HG03469 (cell line): Measurements from ENCODE around the gene ADGRA1.
"Not testable (repeated sequence)": the region's sequence is repeated elsewhere in the genome, so short reads cannot be mapped to it uniquely, and the experiment has no call there.

Experiments used
- ATAC-seq: cut with Tn5 transposase; IDR thresholded peaks from one replicate; pipeline ENCODE4 v1.9.1; 2021; ENCODE audit warnings: mild to moderate bottlenecking, moderate library complexity, moderate number of reproducible peaks; ENCODE audit not compliant: unreplicated experiment

ADGRA1 gene

DNA sequence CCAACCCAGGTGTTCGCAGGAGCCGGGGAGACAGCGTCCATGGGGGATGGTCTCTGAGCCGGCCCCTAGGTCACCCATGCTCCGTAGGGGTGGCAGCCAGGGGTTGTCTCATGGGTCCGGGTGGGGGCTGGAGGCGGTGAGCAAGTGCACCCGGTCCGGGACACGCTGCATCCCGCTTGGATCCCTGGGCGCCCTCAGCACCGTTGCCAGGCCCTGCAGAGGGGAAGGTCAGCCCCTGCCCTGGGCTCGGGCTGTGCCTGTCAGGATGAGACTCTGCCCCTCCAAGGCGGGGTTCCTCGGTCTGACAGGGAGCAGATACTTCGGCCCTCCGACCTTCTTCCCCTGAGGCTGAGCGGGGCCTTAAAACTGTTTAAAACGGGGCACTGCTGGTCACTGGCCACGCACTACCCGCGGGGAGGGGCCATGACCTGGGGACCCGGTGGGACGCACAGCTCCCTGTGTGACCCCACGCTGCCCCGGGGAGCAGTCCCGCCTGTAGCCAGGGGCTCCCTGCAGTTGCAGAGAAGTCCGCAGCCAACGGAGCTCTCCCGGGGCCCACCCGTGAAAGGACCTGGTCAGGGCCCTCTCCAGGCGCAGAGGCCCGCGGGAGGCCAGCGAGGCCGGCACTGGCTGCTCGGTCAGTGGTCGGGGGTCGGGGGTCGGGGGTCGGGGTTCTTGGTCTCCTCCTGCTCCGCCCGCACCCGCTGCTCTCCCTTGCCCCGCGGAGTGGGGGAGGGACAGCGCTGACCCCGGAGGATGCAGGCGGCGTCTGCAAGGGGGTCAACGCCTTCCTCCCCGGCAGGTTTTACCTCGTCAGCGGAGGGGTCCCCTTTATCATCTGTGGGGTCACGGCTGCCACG, 38.9 kb downstream of the ADGRA1 start:
- ATAC-seq, result no peak

- no peak for ATAC-seq
These were observed 39.8 kb downstream of the ADGRA1 start for GRCh38 chr10:133127291-133128125.

DNA sequence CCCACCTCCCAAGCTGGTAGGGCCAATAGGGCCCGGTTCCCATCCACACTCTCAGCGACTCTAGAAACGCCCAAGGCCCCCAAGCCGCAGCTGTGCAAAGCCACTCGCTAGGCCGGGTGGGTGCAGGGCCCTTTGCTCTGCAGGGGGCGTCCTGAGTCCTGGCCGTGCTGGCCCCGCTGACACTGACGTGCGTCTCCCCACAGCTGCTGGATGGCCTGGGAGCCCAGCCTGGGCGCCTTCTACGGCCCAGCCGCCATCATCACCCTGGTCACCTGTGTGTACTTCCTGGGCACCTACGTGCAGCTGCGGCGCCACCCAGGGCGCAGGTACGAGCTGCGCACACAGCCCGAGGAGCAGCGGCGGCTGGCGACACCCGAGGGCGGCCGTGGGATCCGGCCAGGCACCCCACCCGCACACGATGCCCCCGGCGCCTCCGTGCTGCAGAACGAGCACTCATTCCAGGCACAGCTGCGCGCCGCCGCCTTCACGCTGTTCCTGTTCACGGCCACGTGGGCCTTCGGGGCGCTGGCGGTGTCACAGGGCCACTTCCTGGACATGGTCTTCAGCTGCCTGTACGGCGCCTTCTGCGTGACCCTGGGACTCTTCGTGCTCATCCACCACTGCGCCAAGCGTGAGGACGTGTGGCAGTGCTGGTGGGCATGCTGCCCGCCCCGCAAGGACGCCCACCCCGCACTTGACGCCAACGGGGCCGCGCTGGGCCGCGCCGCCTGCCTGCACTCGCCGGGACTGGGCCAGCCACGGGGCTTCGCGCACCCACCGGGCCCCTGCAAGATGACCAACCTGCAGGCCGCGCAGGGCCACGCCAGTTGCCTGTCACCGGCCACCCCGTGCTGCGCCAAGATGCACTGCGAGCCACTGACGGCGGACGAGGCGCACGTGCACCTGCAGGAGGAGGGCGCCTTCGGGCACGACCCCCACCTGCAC, 40.7 kb downstream of the ADGRA1 start:
- ATAC-seq, result no peak

DNA sequence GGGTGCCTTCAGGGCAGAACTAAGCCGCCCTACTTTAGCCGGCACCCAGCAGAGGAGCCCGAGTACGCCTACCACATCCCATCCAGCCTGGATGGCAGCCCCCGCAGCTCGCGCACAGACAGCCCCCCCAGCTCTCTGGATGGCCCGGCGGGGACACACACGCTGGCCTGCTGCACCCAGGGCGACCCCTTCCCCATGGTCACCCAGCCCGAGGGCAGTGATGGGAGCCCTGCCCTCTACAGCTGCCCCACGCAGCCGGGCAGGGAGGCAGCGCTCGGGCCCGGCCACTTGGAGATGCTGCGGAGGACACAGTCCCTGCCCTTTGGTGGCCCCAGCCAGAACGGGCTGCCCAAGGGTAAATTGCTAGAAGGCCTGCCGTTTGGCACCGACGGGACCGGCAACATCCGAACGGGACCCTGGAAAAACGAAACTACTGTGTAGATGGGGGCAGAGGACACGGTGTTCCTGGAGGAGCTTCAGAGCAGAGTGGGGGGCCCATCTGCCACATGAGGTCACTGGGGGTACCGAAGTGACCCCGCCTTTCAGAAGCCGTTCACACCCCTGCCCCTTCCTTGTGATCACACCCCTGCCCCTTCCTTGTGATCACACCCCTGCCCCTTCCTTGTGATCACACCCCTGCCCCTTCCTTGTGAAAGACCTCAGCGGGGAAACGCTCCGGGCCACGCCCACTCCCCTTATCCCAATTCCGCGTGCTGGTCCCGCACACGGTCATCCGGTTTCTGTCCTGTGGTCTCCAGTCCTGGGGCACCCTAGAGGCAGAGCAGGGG, 41.5 kb downstream of the ADGRA1 start:
- ATAC-seq, result no peak

- ATAC-seq, result no peak
These were observed 42.3 kb downstream of the ADGRA1 start for GRCh38 chr10:133129859-133130495.

DNA sequence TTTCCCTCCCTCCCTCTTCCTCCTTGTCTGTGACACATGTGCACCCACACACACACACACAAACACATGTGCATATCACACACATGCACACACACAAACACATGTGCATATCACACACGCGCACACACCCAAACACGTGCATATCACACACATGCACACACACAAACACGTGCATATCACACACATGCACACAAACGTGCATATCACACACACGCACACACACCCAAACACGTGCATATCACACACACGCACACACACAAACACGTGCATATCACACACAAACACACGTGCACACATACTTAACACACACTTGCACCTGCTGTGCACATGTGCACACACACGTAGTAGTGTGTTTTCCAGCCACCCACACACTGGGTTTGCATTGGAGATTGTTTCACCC, 42.9 kb downstream of the ADGRA1 start:
- ATAC-seq, result no peak

DNA sequence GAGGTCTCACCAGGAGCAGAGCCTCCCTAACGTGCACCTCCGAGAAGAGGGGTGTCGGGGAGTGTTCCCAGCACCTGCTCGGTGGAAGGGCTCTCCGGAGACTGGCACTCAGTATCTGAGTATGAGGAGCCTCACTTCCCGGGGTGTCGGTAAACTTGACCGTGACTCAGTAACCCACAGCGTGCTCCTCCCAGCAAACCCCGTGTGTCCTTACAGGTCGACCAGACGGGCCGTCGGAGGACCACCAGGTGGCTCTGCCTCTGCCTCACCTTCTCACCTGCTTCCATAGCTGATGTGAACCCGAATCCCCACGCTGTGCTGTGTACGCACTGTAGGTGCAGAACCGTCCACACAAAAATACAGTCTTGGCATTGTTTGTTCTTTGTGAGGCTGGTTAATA, 43.3 kb downstream of the ADGRA1 start:
- ATAC-seq, result no peak

- ATAC-seq, result no peak
These were observed 44.2 kb downstream of the ADGRA1 start for GRCh38 chr10:133131734-133132472.

GRCh38 chr10:133132473-133133291, 45.0 kb downstream of the ADGRA1 start:
- no peak for ATAC-seq

DNA sequence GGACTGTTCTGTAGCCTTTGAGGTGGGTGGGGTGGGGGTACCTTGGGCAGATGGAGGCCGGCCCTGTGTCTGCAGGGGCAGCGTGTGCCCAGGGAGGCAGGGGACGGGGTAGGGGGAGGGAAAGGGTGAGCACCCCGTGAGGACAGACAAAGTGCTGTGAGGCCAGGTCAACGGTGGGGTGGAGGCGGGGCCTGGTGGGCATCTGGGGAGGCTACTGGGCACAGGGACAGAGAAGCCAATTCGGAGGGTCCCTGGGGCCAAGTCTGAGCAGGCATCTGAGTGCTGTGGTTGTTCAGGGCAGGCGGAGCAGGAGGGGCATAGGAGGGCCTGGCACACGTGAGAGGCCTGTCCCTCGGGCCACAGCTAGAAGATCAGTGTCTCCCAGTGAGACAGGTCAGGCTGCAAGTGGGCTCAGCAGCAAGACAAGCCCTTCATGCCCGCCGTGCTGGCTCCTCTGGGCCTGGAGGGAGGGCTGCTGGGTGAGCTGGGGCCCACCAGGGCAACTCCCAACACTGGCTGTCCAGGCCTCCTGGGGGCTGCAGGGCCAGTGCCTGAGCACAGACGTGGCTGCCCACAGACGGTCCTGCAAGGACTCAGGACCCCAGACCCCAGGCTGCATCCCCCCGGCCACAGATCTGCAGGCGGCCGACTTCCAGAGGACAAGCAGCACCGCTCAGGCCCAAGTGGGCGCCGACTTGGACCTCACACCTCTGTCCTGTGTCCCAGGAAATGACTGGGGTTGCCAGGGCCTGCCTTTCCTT, 45.9 kb downstream of the ADGRA1 start:
- no peak for ATAC-seq

GRCh38 chr10:133134411-133135115, 46.8 kb downstream of the ADGRA1 start:
- no peak for ATAC-seq

DNA sequence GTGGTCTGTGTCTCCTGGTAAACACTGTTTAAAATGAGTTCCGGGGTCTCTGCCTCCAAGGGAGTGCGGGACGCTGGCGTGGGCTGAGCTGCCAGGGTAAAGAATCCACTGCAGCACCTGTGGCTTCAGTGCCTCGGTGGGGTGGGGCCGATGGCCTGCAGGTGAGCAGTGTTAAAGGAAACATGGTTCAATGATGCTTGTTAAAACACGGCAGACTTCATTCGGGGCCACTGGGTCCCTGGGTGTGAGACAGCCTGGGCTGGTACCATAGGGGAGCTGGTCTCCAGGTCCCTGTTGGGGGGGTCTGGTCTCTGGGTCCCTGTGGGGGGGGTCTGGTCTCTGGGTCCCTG, 47.4 kb downstream of the ADGRA1 start:
- ATAC-seq, result no peak

GRCh38 chr10:133137486-133138145, 49.9 kb downstream of the ADGRA1 start:
- not testable (repeated sequence) for ATAC-seq

- ATAC-seq, result no peak
These were observed 51.9 kb downstream of the ADGRA1 start for GRCh38 chr10:133139551-133140065.

- ATAC-seq, result no peak
These were observed 52.9 kb downstream of the ADGRA1 start for GRCh38 chr10:133140417-133141143.
